ENCODE data around the gene UGT2B10.
"Not testable (repeated sequence)": the region's sequence is repeated elsewhere in the genome, so short reads cannot be mapped to it uniquely, and the experiment has no call there.

Gene UGT2B10

DNA sequence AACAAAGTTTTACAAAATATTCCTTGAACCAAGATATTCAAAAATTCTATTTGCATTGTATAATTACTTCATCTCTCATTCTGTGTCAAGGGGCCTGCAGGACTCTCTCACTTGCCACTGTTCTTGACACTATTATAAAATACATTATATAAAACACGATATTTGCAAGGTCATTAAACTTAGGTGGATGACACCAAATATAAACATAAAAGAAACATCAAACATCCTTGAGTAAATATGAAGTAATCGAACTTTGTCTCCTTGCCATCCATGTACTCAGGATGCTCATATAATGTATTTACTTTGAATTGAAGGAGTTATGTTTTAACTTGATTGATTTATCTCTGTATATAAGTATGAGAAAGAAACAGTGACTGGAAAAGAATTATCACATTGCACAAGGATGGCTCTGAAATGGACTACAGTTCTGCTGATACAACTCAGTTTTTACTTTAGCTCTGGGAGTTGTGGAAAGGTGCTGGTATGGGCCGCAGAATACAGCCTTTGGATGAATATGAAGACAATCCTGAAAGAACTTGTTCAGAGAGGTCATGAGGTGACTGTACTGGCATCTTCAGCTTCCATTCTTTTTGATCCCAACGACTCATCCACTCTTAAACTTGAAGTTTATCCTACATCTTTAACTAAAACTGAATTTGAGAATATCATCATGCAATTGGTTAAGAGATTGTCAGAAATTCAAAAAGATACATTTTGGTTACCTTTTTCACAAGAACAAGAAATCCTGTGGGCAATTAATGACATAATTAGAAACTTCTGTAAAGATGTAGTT is at the start of gene UGT2B10:
Gene UGT2B10 (plus strand): TSS at position 378 of the 793 bp plus-strand sequence. CDS start 26 bp downstream, at position 404.
- DNase-seq, result not testable (repeated sequence)

DNA sequence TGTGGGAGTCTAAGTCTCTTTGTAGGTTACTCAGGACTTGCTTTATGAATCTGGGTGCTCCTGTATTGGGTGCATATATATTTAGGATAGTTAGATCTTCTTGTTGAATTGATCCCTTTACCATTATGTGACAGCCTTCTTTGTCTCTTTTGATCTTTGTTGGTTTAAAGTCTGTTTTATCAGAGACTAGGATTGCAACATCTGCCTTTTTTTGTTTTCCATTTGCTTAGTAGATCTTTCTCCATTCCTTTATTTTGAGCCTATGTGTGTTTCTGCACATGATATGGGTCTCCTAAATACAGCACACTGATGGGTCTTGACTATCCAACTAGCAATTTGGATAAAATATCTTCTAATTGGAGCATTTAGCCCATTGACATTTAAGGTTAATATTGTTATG is 44.0 kb upstream of the UGT2B10 start:
- not testable (repeated sequence) for DNase-seq

DNA sequence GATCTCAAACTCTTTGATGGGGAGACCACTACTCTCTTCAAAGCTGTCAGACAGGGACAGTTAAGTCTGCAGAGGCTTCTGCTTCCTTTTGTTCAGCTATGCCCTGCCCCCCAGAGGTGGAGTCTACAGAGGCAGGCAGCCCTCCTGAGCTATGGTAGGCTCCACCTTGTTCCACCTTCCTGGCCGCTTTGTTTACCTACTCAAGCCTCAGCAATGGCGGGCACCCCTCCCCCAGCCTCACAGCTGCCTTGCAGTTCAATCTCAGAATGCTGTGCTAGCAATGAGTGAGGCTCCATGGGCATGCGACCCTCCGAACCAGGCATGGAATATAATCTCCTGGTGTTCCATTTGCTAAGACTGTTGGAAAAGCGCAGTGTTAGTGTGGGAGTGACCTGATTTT is 42.1 kb upstream of the UGT2B10 start:
- no peak for DNase-seq

DNA sequence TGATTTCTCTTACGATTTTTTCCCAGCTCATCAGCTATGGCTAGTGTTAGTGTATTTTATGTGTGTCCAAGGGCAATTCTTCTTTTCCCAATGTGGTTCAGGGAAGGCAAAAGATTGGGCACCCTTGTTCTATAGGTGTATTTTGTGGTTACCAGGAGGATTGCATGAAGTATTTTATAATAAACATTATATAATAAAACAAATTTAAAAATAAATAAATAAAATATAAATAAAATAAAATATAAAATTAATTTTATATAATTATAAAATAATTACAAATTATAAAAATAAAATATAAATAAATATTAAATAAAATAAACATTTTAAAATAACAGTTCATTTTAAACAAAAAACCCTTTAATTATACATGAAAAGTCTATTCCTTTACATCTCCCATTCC is 35.6 kb upstream of the UGT2B10 start:
- DNase-seq, result no peak

DNA sequence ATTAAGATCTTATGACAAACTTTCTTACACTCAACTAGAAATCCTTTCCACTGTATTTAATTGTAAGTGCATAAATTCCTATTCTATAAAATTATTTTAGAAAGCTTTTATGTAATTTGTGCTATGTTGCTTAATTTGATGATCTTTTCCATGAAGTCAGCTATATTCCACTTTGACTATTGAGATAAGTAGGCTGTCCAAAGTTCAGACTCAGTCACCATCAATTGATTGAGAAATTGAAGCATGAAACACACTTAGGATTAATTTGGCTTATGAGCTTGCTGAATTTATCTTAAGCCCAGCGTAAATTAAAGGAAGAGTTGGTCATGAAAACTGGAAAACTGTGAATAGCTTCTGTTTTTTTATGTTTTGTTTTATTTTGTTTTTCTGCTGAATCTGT is 18.7 kb upstream of the UGT2B10 start:
- no peak for DNase-seq

DNA sequence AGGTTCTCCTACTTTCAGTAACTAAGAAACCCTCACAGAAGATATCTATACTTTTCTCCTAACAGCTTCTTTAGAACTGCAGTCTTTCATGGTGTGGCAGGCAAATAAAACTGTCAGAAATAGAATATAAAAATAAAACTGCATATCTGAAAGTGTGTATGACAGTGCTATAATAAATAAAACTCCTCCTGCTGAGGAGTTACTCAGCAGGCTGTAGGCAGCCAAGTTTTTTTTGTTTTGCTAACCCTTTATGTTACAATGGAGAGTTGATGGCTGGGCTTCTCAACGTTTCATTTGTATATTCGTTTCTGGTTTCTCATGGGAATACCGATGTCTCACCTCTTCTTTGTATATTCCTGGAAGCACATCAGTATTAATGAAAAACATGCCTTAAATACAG is 18.2 kb upstream of the UGT2B10 start:
- no peak for DNase-seq

DNA sequence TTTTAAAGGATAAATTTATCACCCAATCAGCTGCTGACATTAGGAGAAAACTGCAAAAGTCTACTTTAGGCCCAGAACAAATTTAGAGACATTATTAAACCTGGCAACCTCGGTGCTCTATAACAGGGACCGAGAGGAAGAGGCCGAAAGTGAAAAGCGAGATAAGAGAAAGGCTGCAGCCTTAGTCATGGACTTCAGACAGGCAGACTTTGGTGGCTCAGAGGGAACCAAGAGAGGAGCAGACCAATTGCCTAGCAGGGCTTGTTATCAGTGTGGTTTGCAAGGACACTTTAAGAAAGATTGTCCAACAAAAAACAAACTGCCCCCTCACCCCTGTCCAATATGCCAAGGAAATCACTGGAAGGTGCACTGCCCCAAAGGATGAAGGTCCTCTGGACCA is 12.8 kb upstream of the UGT2B10 start:
- DNase-seq, result no peak

DNA sequence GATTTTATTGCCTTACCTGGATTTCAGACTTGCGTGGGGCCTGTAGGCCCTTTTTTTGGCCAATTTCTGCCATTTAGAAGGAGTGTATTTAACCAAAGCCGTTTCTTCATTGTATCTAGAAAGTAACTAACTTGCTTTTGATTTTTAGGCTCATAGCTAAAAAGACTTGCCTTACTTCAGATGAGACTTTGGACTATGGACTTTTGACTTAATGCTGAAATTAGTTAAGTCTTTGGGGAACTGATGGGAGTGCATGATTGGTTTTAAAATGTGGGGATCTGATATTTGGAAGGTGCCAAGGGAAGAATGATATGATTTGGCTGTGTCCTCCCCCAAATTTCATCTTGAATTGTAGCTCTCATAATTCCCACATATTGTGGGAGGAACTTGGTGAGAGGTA is 7.7 kb upstream of the UGT2B10 start:
- DNase-seq, result no peak

DNA sequence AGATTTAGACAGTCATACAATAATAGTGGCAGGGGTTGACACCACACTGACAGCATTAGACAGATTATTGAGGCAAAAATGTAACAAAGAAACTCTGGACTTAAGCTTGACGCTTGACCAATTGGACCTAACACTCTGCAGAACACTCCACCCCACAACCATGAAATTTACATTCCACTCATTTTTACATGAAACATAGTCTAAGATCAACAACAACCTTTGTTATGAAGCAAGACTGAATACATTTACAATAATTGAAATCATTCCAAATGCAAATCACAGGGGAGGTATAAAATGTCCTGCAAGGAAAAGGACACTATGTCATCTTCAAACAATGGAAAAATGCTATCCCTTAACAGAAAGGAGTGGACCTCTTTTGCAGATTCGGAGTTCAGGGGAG is 4.9 kb upstream of the UGT2B10 start:
- DNase-seq, result no peak

DNA sequence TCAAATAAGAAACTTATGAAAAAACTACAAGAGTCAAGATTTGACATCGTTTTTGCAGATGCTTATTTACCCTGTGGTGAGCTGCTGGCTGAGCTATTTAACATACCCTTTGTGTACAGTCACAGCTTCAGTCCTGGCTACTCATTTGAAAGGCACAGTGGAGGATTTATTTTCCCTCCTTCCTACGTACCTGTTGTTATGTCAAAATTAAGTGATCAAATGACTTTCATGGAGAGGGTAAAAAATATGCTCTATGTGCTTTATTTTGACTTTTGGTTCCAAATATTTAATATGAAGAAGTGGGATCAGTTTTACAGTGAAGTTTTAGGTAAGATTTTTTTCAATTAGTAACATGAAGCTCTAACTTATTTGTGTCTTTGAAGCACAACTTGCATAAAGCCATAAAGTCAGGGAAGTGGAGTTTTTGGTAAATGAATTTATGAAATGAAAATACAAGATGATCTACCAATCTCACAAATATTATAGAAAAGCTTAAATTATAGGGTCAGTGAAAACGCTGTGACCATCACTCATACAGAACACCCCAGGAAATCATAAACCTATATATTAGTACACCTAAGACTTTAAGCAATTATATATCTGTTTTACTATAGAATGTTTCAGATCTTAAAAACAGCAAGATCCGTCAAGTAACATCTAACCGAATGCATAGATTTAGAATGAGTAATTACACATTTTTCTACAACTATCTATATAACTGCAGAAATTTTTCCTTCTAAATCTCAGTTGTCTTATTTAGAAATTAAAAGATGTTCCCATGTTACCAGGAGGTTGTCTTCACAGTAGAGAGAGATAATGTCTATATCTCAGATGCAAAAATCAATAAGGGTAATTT is 844 bp downstream of the UGT2B10 start:
- not testable (repeated sequence) for DNase-seq

DNA sequence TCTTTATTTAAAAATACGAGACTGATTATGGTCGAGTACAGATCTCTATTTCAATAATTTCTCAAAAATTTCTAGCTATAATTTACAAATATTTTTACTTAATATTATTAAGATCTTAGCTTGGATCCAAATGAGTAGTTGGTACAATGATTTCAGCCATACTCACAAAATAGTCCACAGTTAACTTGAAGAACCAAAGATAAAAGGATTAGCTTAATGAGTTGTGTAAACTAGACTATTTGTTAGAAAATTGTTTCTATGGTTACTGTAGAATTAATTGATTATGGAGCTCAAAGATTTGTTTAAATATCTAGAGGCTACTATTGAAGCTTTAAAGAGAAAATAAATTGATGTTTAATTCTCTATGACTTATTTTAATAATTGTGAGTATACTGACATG is 1.6 kb downstream of the UGT2B10 start:
- DNase-seq, result no peak

DNA sequence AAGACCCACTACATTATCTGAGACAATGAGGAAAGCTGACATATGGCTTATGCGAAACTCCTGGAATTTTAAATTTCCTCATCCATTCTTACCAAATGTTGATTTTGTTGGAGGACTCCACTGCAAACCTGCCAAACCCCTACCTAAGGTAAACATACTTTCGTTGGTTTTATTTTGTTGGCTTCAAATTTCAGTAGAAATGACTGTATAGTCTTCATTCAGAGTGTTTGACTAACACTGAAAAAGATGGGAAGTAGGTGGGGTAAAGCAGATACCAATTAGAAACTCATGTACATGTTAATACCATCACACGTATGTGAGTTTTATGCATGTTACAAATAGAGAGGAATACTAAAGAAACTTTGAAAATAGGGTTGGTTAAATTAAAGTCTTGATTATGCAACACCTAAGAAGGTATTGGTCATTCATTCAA is 2.3 kb downstream of the UGT2B10 start:
- not testable (repeated sequence) for DNase-seq

DNA sequence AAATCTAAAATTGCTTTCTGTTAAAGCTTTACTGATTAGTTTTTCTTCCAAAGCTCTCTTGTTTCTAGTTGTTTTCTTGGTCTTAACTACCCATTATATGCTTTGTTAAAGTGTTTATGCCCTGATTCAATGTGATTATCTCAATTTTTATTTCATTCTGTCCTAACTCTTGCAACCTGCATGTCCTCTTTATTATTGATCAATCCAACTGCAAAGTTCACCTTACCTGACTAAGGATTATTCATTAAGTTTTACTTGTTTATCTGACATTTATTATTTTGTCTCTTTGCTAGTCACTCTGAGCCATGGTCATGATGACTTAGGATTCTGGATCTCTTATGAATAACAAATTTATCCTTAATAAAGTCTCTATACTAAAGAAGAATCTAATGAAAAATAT is 15.8 kb downstream of the UGT2B10 start:
- DNase-seq, result no peak

DNA sequence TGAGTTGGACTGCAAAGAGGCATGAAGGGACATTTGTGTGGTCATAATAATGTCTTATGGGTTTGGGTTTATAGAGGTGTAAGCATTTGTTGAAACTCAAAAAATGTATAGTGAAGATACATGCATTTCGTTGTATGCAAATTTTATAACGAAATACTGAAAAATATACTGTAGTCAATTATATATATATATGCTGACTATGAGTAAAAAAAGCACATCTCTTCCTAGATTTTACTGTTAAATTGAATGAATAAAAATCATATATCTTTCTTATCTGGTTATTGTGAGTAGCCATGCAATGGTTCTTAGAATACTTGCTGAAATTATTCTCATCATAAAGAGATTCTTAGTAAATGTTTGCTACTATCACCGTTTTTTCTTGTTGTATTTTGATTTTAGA is 34.5 kb downstream of the UGT2B10 start:
- no peak for DNase-seq

DNA sequence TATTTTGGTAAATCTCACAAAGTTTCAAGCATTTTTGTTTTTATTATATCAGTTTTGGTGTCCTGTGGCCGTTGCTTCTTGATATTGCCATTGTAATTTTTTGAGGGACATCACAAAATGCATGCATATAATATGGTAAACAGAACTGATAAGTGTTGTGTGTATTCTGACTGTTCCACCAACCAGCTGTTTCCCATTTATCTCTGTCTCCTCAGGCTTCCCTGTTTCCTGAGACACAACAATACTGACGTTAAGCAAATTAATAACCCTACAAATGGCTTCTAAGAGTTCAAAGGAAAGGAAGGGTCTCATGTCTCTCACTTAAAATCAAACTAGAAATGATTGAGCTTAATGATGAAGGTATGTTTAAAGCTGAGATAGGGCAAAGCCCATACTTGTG is 40.0 kb downstream of the UGT2B10 start:
- DNase-seq, result no peak

DNA sequence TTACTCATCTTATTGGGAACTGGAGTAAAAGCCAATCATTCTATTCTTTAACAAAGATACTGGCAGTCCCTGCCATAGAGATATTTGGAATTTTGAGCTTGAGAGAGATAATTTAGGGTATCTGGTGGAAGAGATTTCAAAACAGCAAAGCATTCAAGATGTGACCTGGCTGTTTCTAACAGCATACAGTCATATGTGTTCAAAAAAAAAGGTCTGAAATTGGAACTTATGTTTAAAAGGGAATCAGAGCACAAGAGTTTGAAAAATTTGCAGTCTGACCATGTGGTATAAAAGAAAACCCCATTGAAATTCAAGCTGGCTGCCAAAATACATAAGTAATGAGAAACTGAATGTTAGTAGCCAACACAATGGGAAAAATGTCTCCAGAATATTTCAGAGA is 42.2 kb downstream of the UGT2B10 start:
- no peak for DNase-seq

DNA sequence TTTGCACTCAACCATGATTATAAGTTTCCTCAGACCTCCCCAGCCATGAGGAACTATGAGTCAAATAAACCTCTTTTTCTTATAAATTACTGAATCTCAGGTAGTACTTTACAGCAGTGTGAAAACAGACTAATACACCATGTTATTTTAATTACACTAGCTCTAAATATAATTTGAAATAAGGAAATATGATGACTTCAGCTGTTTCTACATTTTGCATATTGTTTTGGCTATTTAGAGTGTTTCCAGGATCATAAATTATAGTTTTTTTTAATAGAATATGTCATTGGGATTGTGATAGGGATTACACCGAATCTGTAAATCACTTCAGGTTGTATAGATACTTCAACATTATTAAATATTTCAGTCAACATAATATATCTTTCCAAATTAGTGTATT is 43.9 kb downstream of the UGT2B10 start:
- DNase-seq, result no peak

DNA sequence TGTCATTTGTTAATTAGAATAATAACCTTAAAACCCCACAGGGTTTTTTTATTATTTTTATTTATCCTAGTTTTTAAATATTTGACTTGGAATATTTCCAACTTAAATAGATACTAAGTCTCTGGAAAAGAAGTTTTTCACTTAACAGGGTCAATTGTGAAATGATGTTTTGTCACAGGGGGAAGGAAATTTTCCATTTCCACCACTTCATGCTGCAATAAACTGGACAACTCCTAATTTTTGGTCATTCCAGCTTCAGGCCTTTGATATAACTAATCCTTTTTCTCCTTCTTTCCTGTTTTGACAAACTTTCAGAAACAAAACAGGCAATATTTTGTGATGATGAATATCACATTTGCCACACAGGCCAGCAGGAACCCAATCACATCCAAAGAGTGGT is 45.3 kb downstream of the UGT2B10 start:
- DNase-seq, result no peak

DNA sequence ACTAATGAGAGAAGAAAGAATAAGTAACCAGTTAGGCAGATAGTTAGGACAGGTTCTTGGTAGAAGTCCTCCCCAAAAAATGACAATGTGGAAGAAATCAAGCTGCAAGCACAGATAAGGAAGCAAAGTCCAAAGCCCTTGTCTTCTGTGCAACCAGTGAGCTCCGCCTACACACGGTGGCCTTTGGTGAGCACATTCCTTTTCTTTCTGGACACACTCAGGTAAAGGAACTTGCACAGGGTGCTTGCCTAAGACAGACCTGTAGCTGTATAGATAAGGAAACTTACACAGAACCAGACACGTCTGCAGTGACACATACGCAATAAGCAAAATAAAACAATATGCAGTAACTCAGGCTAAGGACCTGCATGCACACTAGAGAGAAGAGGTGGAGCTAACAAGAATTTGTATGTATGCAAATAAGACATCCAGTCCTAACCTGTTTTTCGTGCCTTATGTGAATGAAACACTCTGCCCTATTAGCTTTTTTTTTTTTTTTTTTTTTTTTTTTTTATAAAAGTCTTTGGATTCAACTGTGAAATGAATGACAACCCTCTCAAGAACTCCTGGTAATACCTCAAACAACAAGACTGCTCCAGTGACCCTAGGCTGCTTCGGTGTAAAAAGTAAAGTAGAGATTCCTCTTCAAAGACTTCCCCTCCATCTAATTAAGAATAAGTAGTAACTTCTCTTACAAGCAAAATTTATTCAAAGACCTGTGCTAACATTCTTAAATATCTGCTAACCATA is 48.8 kb downstream of the UGT2B10 start:
- DNase-seq, result no peak

DNA sequence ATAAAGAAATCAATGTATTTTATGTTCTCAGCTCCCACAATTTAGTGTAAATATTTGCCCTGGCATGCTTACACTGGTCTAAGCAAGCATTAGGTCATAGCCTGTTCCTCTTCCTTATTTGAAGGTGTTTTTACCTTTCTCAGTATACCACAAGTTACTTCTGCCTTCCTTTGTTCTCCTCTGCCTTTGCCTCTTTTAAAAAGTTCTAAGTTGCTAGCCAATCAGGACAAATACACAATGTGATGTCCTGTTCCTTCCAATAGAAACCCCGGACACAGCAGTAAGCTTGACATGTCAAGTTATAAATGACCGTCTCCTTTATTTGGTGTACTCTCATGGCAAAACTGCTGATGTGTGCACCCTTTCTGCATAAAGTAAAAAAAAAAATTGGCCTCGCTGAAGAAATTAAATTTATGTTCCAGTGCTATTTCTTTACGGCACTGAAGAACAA is 49.4 kb downstream of the UGT2B10 start:
- no peak for DNase-seq

DNA sequence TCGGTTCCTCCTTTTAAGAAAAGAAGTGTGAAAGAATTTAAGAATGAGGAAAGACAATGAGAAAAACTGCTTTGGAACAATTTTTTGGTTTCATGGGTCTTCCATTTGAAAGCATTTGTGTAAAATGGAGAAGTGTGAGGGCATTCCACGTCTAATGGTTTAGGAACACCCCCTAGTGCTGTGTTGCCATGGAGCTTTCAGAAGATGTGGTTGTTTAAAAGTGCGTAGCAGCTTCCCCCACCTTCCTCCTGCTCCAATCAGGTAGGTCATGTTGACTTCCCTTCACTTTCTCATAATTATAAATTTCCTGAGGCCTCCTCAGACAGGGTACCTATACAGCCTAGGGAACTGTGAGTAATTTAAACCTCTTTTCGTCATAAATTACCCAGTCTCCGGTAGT is 50.0 kb downstream of the UGT2B10 start:
- DNase-seq, result no peak

DNA sequence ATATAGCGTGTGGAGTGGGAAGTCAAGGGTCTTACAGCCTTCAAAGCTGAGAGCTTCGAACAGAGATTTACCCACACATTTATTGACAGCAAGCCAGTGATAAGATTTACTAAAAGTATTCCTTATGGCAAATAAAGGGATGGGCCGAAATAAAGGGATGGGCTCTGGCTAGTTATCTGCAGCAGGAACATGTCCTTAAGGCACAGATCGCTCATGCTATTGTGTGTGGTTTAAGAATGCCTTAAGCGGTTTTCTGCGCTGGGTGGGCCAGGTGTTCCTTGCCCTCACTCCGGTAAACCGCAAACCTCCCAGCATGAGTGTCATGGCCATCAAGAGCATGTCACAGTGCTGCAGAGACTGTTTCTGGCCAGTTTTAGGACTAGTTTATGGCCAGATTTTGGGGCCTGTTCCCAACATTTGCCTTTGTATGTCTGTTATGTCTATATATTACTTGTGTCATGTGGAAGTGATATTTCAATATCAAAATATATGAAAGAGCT is 53.5 kb downstream of the UGT2B10 start:
- no peak for DNase-seq

All from EL (cell line).